ENCODE data around the gene TK2.
A peak's percentile ranks its signal among the peaks of the same experiment; 100 is the strongest.
"Not testable (repeated sequence)": the region's sequence is repeated elsewhere in the genome, so short reads cannot be mapped to it uniquely, and the experiment has no call there.

TK2 gene

DNA sequence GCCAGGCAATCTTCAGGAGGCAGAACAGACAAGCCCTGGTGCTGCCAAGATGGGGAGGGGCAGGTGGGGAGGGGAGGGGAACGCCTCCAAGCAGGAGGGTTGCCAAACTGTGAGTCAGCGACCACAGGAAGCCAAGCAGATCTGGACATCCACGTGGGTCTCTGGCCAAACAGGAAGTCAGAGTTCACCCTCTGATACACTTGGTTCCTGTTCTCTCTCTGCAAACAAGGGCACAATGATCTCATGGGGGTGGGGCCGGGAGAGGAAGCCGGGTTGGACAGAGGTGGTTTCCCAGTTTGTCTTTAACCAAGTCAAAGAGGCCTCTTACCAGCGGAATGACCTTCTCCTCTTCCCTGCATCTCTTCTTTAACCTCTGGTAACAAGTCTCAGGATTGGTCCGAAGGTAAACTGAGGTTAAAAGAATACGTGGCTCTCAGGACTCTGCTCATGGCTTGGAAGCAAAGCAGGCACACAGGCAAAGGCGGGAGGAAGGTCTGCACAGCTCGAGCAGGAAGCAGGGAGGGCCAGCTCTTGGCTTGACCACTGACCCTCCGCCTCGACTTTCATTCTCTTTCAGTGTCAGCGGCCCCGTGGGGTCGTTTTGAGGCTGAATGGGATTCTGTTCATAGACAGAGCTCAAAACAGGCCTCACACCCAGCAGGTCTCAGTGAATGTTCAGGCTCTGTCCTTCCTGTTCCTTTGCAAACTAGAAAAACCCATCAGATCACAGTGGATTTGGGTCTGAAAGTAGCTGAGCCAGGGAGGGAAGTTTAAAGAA, 32.9 kb downstream of the TK2 start:
- TF ChIP-seq, protein P1, sequence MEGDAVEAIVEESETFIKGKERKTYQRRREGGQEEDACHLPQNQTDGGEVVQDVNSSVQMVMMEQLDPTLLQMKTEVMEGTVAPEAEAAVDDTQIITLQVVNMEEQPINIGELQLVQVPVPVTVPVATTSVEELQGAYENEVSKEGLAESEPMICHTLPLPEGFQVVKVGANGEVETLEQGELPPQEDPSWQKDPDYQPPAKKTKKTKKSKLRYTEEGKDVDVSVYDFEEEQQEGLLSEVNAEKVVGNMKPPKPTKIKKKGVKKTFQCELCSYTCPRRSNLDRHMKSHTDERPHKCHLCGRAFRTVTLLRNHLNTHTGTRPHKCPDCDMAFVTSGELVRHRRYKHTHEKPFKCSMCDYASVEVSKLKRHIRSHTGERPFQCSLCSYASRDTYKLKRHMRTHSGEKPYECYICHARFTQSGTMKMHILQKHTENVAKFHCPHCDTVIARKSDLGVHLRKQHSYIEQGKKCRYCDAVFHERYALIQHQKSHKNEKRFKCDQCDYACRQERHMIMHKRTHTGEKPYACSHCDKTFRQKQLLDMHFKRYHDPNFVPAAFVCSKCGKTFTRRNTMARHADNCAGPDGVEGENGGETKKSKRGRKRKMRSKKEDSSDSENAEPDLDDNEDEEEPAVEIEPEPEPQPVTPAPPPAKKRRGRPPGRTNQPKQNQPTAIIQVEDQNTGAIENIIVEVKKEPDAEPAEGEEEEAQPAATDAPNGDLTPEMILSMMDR (IDR thresholded peaks at IDR 0.05): no peak
- Histone ChIP-seq H3K27ac (peak overlapping the region; percentile 92 to 95), H3K36me3 (peaks cover 3 to 34% (median 4%) of the 10 kb centered on the region in 3 donors), H3K4me1 (peaks cover under 1 to 67% (median 55%) of the 10 kb centered on the region in 4 donors), H3K27me3 (no peaks in the 10 kb centered on the region), H3K9me3 (no peaks in the 10 kb centered on the region), H3K4me3 (peak overlapping the region in 1 of 2 donors; percentile 12)
- peak; percentile 98 to 99 for DNase-seq
- intact Hi-C loops (cut with DNase I; ENCODE audit: low total_unique reads): no loop called here

DNA sequence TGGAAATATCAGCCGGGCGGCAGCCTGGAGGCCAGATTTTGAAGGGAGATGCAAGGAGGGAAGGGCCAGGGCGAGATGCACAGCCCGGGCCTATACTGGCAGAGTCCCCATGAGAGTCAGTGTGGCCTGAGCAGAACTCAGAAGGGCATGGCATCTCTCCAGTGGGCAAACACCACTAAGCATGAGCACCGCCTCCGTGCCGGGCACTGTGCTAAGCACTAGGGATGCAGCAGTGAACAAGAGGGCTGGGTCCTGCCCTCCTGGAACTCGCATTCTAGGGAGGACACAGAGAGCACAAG, 33.5 kb downstream of the TK2 start:
- Histone ChIP-seq H3K27ac (peak overlapping the region; percentile 92 to 95), H3K36me3 (peaks cover 3 to 31% (median 4%) of the 10 kb centered on the region in 3 donors), H3K9me3 (no peaks in the 10 kb centered on the region), H3K27me3 (no peaks in the 10 kb centered on the region), H3K4me3 (no peak overlapping the region), H3K4me1 (peaks cover 5 to 67% (median 56%) of the 10 kb centered on the region in 4 donors)
- intact Hi-C loops (cut with DNase I; ENCODE audit: low total_unique reads): no loop called here
- no peak for DNase-seq
- TF ChIP-seq, protein P1 (IDR thresholded peaks at IDR 0.05): no peak

- no peaks in the 10 kb centered on the region for H3K27me3 ChIP-seq
- H3K9me3 ChIP-seq: no peaks in the 10 kb centered on the region
- peaks cover under 1 to 25% (median 3%) of the 10 kb centered on the region in 3 donors for H3K36me3 ChIP-seq
- peak overlapping the region; percentile 92 to 95 for H3K27ac ChIP-seq
- H3K4me3 ChIP-seq: no peak overlapping the region
- DNase-seq: peak; percentile 56 to 83
- TF ChIP-seq, protein P1 (IDR thresholded peaks at IDR 0.05): peak; percentile 62 to 82
- peaks cover 8 to 67% (median 59%) of the 10 kb centered on the region in 4 donors for H3K4me1 ChIP-seq
- intact Hi-C loops (cut with DNase I; ENCODE audit: low total_unique reads): no loop called here
These were observed 34.1 kb downstream of the TK2 start for GRCh38 chr16:66515596-66516508.

DNA sequence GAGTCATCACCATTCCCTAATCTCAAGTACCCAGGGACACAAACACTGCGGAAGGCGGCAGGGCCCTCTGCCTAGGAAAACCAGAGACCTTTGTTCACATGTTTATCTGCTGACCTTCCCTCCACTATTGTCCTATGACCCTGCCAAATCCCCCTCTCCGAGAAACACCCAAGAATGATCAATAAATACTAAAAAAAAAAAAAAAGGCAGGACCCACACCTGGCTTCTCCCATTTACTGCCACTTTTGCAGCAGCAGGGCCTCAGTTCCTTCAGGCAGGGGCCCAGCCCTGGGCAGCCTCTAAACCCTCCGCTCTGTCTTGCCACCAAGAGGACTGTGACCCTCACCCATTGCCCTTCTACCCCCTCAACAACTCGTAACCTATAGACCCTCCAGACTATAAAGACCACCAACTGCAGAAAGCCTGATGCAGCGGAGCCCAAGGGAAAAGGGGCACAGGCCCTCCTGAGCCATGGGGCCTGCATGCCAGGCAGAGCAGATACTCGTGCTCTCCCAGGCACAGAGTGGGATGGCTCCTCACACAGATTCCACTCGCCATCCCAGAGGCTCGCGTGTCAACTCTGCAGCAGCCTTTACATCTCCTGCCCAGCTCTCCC, 34.8 kb downstream of the TK2 start:
- H3K4me1 ChIP-seq: peaks cover 10 to 72% (median 64%) of the 10 kb centered on the region in 4 donors
- H3K36me3 ChIP-seq: peaks cover 0 to 19% (median 0%) of the 10 kb centered on the region in 3 donors
- DNase-seq; H3K27me3 ChIP-seq; H3K9me3 ChIP-seq; H3K4me3 ChIP-seq; intact Hi-C loops (cut with DNase I; ENCODE audit: low total_unique reads): not testable (repeated sequence)
- peak overlapping the region; percentile 92 to 95 for H3K27ac ChIP-seq

GRCh38 chr16:66514391-66514790, 35.5 kb downstream of the TK2 start:
- DNase-seq: peak in 1 of 2 donors; percentile 60
- Histone ChIP-seq H3K27ac (peak overlapping the region in 1 of 2 donors; percentile 92), H3K4me1 (peaks cover 10 to 79% (median 70%) of the 10 kb centered on the region in 4 donors), H3K36me3 (peaks cover 0 to 12% (median 0%) of the 10 kb centered on the region in 3 donors)
- H3K27me3 ChIP-seq; H3K4me3 ChIP-seq; H3K9me3 ChIP-seq; intact Hi-C loops (cut with DNase I; ENCODE audit: low total_unique reads): not testable (repeated sequence)

DNA sequence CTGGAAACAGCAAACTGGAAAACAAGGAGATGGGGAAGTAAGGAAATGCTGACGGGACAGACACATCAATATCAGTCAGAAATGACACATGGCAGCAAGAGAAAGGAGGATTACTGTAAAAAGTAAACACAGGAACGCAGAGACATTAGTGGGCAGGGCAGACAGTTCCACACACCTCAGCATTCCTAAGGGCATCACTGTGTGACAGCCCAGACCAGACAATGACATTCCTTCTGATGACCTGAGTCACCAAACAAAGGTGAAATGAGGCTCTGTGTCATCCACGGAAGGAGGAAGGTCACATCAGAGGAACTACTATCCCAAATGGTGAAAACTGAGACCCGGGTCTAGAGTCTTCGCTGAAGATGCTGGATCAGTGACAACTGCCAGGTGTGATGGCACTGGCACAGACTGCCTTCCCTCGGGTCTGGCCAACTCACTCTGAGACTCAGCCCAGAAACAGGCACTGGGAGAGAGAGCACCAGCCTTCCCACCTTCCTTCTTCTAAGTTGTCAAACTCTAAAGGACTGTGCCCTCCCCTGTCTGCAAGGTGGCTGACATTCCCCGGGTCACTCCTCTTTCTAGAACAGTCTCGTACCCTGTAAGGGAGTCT, 36.7 kb downstream of the TK2 start:
- Histone ChIP-seq H3K27ac (peak overlapping the region; percentile 77 to 86), H3K27me3 (no peaks in the 10 kb centered on the region), H3K36me3 (peaks cover 0 to 8% (median 0%) of the 10 kb centered on the region in 3 donors), H3K4me3 (no peak overlapping the region), H3K4me1 (peaks cover 10 to 87% (median 79%) of the 10 kb centered on the region in 4 donors), H3K9me3 (no peaks in the 10 kb centered on the region)
- TF ChIP-seq, protein P1 (IDR thresholded peaks at IDR 0.05): no peak
- intact Hi-C loops (cut with DNase I; ENCODE audit: low total_unique reads): no loop called here
- peak in 1 of 2 donors; percentile 61 for DNase-seq
